IPS-18a (cell line): ENCODE measurements around the gene CTNND2.

Source experiments
- H3K27ac ChIP-seq: one replicate; pipeline ENCODE4 v1.5.1; 2013; ENCODE audit warnings: low read length
- H3K27me3 ChIP-seq: one replicate; pipeline ENCODE4 v1.6.1; 2013; ENCODE audit warnings: mild to moderate bottlenecking, low read length; ENCODE audit not compliant: control insufficient read depth, insufficient read depth
- H3K36me3 ChIP-seq: one replicate; pipeline ENCODE4 v1.6.1; 2013; ENCODE audit warnings: low read depth, low read length; ENCODE audit not compliant: control insufficient read depth
- H3K4me1 ChIP-seq: one replicate; pipeline ENCODE4 v1.6.1; 2013; ENCODE audit warnings: low read depth, low read length; ENCODE audit not compliant: control insufficient read depth
- H3K4me3 ChIP-seq: one replicate; pipeline ENCODE4 v1.5.1; 2013; ENCODE audit warnings: low read length
- H3K9ac ChIP-seq: one replicate; pipeline ENCODE4 v1.6.1; 2013; ENCODE audit warnings: mild to moderate bottlenecking, low read length, moderate library complexity
- H3K9me3 ChIP-seq: one replicate; pipeline ENCODE4 v1.6.1; 2013; ENCODE audit warnings: low read depth, low read length; ENCODE audit not compliant: control insufficient read depth

Gene CTNND2

GRCh38 chr5:11052871-11053270, 851.4 kb downstream of the CTNND2 start:
- Histone ChIP-seq H3K27ac (no peak overlapping the region), H3K36me3 (no peaks in the 10 kb centered on the region), H3K9me3 (no peaks in the 10 kb centered on the region), H3K4me3 (no peak overlapping the region), H3K27me3 (no peaks in the 10 kb centered on the region), H3K4me1 (no peaks in the 10 kb centered on the region), H3K9ac (no peak overlapping the region)

- no peaks in the 10 kb centered on the region for H3K36me3 ChIP-seq
- no peak overlapping the region for H3K4me3 ChIP-seq
- H3K27ac ChIP-seq, result no peak overlapping the region
- H3K27me3 ChIP-seq, result no peaks in the 10 kb centered on the region
- no peaks in the 10 kb centered on the region for H3K4me1 ChIP-seq
- H3K9ac ChIP-seq, result no peak overlapping the region
- H3K9me3 ChIP-seq, result no peaks in the 10 kb centered on the region
These were observed 853.5 kb downstream of the CTNND2 start for GRCh38 chr5:11050596-11051304.

GRCh38 chr5:11048760-11049159, 855.5 kb downstream of the CTNND2 start:
- H3K9ac ChIP-seq, result no peak overlapping the region
- H3K4me3 ChIP-seq, result no peak overlapping the region
- H3K27me3 ChIP-seq, result no peaks in the 10 kb centered on the region
- no peaks in the 10 kb centered on the region for H3K9me3 ChIP-seq
- H3K4me1 ChIP-seq, result no peaks in the 10 kb centered on the region
- H3K27ac ChIP-seq, result no peak overlapping the region
- H3K36me3 ChIP-seq, result no peaks in the 10 kb centered on the region

- H3K9me3 ChIP-seq, result no peaks in the 10 kb centered on the region
- no peak overlapping the region for H3K27ac ChIP-seq
- H3K4me3 ChIP-seq, result no peak overlapping the region
- no peaks in the 10 kb centered on the region for H3K36me3 ChIP-seq
- H3K27me3 ChIP-seq, result no peaks in the 10 kb centered on the region
- no peak overlapping the region for H3K9ac ChIP-seq
- H3K4me1 ChIP-seq, result no peaks in the 10 kb centered on the region
These were observed 856.6 kb downstream of the CTNND2 start for GRCh38 chr5:11047625-11048024.

- Histone ChIP-seq H3K9me3 (no peaks in the 10 kb centered on the region), H3K36me3 (no peaks in the 10 kb centered on the region), H3K27ac (no peak overlapping the region), H3K4me1 (no peaks in the 10 kb centered on the region), H3K27me3 (no peaks in the 10 kb centered on the region), H3K4me3 (no peak overlapping the region), H3K9ac (no peak overlapping the region)
These were observed 857.2 kb downstream of the CTNND2 start for GRCh38 chr5:11047030-11047429.

- H3K4me3 ChIP-seq, result no peak overlapping the region
- H3K9ac ChIP-seq, result no peak overlapping the region
- no peaks in the 10 kb centered on the region for H3K9me3 ChIP-seq
- no peaks in the 10 kb centered on the region for H3K27me3 ChIP-seq
- no peaks in the 10 kb centered on the region for H3K36me3 ChIP-seq
- no peaks in the 10 kb centered on the region for H3K4me1 ChIP-seq
- no peak overlapping the region for H3K27ac ChIP-seq
These were observed 858.1 kb downstream of the CTNND2 start for GRCh38 chr5:11046160-11046559.

GRCh38 chr5:11045411-11045810, 858.8 kb downstream of the CTNND2 start:
- no peaks in the 10 kb centered on the region for H3K27me3 ChIP-seq
- H3K9me3 ChIP-seq, result no peaks in the 10 kb centered on the region
- H3K4me1 ChIP-seq, result no peaks in the 10 kb centered on the region
- H3K4me3 ChIP-seq, result no peak overlapping the region
- H3K27ac ChIP-seq, result no peak overlapping the region
- H3K36me3 ChIP-seq, result no peaks in the 10 kb centered on the region
- no peak overlapping the region for H3K9ac ChIP-seq

- no peak overlapping the region for H3K9ac ChIP-seq
- H3K4me3 ChIP-seq, result no peak overlapping the region
- H3K27ac ChIP-seq, result no peak overlapping the region
- no peaks in the 10 kb centered on the region for H3K27me3 ChIP-seq
- H3K9me3 ChIP-seq, result no peaks in the 10 kb centered on the region
- H3K36me3 ChIP-seq, result no peaks in the 10 kb centered on the region
- no peaks in the 10 kb centered on the region for H3K4me1 ChIP-seq
These were observed 859.7 kb downstream of the CTNND2 start for GRCh38 chr5:11044581-11044980.

- Histone ChIP-seq H3K4me1 (no peaks in the 10 kb centered on the region), H3K4me3 (no peak overlapping the region), H3K9me3 (no peaks in the 10 kb centered on the region), H3K27me3 (no peaks in the 10 kb centered on the region), H3K9ac (no peak overlapping the region), H3K36me3 (no peaks in the 10 kb centered on the region), H3K27ac (no peak overlapping the region)
These were observed 860.4 kb downstream of the CTNND2 start for GRCh38 chr5:11043881-11044280.

- H3K9ac ChIP-seq, result no peak overlapping the region
- no peaks in the 10 kb centered on the region for H3K4me1 ChIP-seq
- H3K27ac ChIP-seq, result no peak overlapping the region
- H3K27me3 ChIP-seq, result no peaks in the 10 kb centered on the region
- no peak overlapping the region for H3K4me3 ChIP-seq
- H3K9me3 ChIP-seq, result no peaks in the 10 kb centered on the region
- H3K36me3 ChIP-seq, result no peaks in the 10 kb centered on the region
These were observed 863.9 kb downstream of the CTNND2 start for GRCh38 chr5:11040345-11040744.

GRCh38 chr5:11038772-11039171, 865.5 kb downstream of the CTNND2 start:
- no peaks in the 10 kb centered on the region for H3K9me3 ChIP-seq
- no peaks in the 10 kb centered on the region for H3K27me3 ChIP-seq
- no peaks in the 10 kb centered on the region for H3K4me1 ChIP-seq
- H3K27ac ChIP-seq, result no peak overlapping the region
- H3K4me3 ChIP-seq, result no peak overlapping the region
- H3K9ac ChIP-seq, result no peak overlapping the region
- no peaks in the 10 kb centered on the region for H3K36me3 ChIP-seq

- H3K27ac ChIP-seq, result no peak overlapping the region
- no peaks in the 10 kb centered on the region for H3K9me3 ChIP-seq
- no peaks in the 10 kb centered on the region for H3K36me3 ChIP-seq
- no peak overlapping the region for H3K9ac ChIP-seq
- no peaks in the 10 kb centered on the region for H3K4me1 ChIP-seq
- H3K27me3 ChIP-seq, result no peaks in the 10 kb centered on the region
- no peak overlapping the region for H3K4me3 ChIP-seq
These were observed 866.3 kb downstream of the CTNND2 start for GRCh38 chr5:11037941-11038340.
